Astrocyte of the cerebellum (primary cell): ENCODE data around the gene THAP7.

Experiments used
- DNase-seq: peaks from one replicate; pipeline ENCODE4 v3.0.0-alpha.2; 2011; ENCODE audit warnings: low read depth
- H3K4me3 ChIP-seq: 2 replicates; pipeline ENCODE4 v1.5.1; 2011; ENCODE audit warnings: mild to moderate bottlenecking, low read depth, low read length, moderate library complexity
- in situ Hi-C: cut with HindIII; loops from 2 replicates; pipeline ENCODE4 v1.10.0; 2017; ENCODE audit warnings: low sequenced_read_pairs
- TF ChIP-seq, protein P1 (sequence below): IDR thresholded peaks from 2 replicates; pipeline ENCODE4 v1.5.1; 2012; ENCODE audit warnings: low read length, low read depth, moderate library complexity, mild to moderate bottlenecking; ENCODE audit errors: missing control alignments

Gene THAP7

DNA sequence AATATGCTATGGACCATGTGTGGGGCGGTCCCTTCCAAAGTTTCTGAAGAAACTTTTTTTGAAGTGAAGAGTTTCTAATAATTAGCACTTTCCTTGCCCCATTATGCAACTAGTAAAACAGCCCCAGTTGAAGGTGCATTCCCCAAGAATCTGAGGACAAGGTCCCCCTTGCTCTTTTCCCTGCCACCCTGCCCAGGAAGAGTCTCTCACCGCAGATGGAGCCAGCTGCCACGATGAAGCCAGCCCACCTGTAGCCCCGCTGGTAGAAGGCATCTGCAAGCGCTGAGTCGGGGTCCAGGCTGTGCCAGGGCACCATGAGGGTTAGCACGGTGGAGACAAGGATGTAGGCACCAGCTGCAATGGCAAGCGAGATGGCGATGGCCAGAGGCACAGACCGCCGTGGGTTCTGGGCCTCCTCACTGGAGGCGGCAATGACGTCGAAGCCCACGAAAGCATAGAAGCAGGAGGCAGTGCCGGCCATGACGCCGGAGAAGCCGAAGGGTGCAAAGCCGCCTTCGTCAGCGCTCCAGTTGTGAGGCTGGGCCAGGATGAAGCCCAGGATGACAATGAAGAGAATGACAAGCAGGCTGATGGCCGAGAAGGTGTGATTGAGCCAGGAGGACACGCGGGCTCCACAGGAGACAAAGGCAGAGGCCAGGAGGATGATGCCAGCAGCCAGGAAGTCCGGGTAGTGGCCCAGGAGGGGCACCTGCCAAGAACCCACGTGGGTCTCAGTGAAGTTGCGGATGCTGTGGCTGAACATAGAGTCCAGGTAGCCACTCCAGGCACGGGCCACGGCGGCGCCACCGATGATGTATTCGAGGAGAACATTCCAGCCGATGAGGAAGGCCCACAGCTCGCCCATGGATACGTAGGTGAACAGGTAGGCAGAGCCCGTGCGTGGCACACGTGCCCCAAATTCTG lies 29.0 kb upstream of the THAP7 start:
- H3K4me3 ChIP-seq = no peak overlapping the region
- DNase-seq = no peak
- TF ChIP-seq, protein P1, sequence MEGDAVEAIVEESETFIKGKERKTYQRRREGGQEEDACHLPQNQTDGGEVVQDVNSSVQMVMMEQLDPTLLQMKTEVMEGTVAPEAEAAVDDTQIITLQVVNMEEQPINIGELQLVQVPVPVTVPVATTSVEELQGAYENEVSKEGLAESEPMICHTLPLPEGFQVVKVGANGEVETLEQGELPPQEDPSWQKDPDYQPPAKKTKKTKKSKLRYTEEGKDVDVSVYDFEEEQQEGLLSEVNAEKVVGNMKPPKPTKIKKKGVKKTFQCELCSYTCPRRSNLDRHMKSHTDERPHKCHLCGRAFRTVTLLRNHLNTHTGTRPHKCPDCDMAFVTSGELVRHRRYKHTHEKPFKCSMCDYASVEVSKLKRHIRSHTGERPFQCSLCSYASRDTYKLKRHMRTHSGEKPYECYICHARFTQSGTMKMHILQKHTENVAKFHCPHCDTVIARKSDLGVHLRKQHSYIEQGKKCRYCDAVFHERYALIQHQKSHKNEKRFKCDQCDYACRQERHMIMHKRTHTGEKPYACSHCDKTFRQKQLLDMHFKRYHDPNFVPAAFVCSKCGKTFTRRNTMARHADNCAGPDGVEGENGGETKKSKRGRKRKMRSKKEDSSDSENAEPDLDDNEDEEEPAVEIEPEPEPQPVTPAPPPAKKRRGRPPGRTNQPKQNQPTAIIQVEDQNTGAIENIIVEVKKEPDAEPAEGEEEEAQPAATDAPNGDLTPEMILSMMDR = no peak
- in situ Hi-C loops = no loop called here

GRCh38 chr22:21030032-21030431 lies 28.1 kb upstream of the THAP7 start:
- no peak overlapping the region for H3K4me3 ChIP-seq
- TF ChIP-seq, protein P1 = no peak
- in situ Hi-C loops = no loop called here
- DNase-seq = no peak

- in situ Hi-C loops = no loop called here
- no peak for DNase-seq
- TF ChIP-seq, protein P1 = no peak
- H3K4me3 ChIP-seq = no peak overlapping the region
Observed at GRCh38 chr22:21029486-21030025, 27.6 kb upstream of the THAP7 start.

DNA sequence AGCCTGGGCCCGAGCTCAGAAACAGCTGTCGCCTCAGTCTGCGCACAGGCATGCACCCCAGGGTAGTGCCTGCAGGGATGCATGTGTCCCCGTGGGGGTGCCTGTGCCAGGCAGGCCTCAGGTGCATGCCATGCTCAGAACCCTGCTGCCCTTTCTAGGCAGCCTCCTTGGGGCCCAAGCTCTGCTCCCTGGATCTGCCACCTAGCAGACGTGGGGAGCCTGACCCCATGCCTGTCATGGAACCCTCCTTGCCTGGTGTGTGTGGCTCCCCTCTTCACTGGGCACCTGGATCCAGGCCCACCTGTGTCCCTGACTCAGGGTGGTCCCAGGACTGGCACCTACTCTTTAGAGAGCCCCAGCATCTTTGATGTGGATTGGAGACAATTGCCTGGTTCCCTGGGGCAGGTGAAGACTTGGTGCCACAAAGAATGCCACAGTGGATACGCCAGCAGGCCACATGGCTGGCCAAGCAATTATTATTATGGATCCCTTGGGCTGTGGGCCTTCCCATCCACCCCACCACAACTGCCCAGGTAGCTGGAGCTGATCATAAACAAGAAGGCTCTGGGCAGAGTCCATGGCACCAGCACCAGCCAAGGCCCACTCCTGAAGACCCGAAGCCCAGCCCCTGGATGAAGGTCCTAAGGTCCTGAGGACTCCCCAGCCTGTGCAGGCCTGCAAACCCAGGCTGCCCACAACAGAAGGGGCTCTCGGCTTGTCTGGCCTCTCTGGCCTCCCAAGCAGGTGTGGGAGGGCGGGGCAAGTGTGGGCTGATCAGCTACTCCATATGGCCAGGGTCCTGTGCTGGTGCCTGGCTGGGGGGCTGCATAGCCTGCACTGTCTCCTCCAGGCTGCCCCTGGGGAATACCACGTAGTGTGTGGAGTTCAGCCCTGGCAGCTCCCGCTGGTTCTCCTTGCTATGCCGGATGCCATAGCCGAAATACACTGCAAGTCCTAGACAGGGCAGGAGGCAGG lies 26.6 kb upstream of the THAP7 start:
- in situ Hi-C loops = no loop called here
- no peak for DNase-seq
- TF ChIP-seq, protein P1 = no peak
- no peak overlapping the region for H3K4me3 ChIP-seq

DNA sequence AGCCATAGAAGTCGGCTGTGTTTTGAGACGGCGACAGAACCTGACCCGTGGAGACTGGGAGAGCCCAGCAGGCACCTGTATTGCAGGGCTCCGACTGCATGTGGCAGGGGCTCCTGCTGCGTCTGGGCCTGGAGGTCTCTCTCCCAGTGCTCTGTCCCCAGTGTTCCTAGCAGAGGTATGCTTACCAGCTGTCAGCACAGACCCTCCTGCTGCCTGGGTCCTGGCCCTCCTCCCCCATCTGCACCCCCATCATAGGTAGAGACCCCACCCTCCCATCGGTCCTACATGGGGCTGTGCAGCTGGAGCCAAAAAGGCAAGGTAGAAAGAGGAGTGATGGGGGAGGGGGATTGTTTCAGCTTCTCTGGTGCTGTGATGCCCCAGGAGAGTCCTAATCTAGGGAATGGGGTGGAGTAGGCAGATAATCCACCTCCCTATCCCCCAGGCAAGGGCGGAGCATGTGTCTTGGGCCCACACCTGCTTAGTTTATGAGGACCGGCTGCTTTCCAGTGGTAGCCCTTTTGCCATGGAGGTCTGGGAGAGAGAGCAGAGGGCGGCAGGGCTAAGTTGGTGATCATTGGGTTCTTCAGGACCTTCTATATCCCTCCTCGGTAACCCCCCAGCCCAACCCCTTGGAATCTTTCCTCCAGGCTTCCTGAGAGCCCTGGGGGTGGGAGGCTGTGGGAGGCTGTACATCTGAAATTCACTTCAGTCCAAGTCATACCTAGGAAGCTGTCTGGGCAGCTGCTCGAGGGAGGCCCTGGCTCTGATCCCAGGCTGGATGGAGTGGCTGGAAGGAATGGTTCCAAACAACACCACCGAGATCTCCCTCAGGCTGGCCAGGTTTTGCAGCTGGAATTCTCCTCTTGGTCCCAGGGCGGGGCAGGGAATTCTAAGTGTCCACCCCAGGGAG lies 25.1 kb upstream of the THAP7 start:
- TF ChIP-seq, protein P1 = no peak
- in situ Hi-C loops = no loop called here
- peak; percentile 50 for DNase-seq
- no peak overlapping the region for H3K4me3 ChIP-seq
